Brain microvascular endothelial cell (primary cell): Measurements from ENCODE around the gene RCBTB1.

Source experiments
- DNase-seq: peaks from one replicate; pipeline ENCODE4 v3.0.0-alpha.2; 2020
- H3K27ac ChIP-seq: fragments of 250-450 bp; sonication (Bioruptor Pico); 2 replicates; pipeline ENCODE4 v1.5.1; 2020; ENCODE audit warnings: mild to moderate bottlenecking, moderate library complexity
- H3K27me3 ChIP-seq: fragments of 250-450 bp; sonication (Bioruptor Pico); replicated peaks from 2 replicates; pipeline ENCODE4 v1.5.1; 2020; ENCODE audit warnings: mild to moderate bottlenecking
- H3K36me3 ChIP-seq: fragments of 250-450 bp; sonication (Bioruptor Pico); replicated peaks from 2 replicates; pipeline ENCODE4 v1.5.1; 2020; ENCODE audit warnings: mild to moderate bottlenecking
- H3K4me3 ChIP-seq: 2 replicates; pipeline ENCODE4 v1.5.1; 2011; ENCODE audit warnings: low read depth, mild to moderate bottlenecking, control low read depth, low read length, moderate library complexity
- in situ Hi-C: cut with HindIII; loops from 2 replicates; pipeline ENCODE4 v1.10.0; 2017; ENCODE audit warnings: low sequenced_read_pairs, low pct_ligation_motif_present
- TF ChIP-seq, protein P1 (sequence below): IDR thresholded peaks from 2 replicates; pipeline ENCODE4 v1.5.1; 2011; ENCODE audit warnings: low read depth, mild to moderate bottlenecking, moderate library complexity, low read length, control low read depth, inconsistent platforms; ENCODE audit errors: missing control alignments

The RCBTB1 gene

DNA sequence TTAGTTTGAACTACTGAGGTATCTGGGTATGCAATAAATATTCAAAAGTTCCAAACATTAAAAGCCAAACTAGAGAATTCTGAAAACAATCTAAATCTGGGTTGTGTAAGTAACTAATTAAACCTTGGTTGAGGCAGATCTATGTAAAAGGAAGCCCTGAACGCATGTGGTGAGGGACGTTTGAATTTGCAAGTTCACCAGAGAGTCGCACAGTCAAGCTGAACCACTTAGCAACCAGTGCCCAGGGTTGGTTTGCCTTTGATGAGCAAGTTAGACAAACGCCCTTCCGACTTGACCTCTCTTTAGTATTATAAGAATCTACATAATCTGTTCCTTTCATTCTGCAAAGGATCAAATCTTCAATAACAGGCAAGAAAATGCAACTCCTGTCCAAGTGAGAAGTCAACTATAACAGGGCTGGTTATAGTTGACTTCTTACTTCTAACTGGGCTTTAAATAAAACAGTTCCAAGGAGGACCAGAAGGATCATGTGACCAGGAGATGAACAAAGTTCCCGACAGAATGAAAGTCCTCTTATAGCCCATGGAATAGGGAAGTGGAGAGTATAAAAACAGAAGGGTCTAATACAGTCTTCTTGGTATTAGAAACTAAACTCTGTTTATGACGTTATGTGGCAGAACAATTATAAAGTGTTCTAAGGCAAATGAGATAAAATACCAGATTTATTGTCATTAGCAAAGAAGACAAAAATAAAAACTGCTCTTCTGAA lies 49.0 kb downstream of the RCBTB1 start:
- Histone ChIP-seq H3K36me3 (peaks cover 3% of the 10 kb centered on the region), H3K4me3 (no peak overlapping the region), H3K27ac (no peak overlapping the region), H3K27me3 (no peaks in the 10 kb centered on the region)
- in situ Hi-C loops, result no loop called here
- TF ChIP-seq, protein P1, sequence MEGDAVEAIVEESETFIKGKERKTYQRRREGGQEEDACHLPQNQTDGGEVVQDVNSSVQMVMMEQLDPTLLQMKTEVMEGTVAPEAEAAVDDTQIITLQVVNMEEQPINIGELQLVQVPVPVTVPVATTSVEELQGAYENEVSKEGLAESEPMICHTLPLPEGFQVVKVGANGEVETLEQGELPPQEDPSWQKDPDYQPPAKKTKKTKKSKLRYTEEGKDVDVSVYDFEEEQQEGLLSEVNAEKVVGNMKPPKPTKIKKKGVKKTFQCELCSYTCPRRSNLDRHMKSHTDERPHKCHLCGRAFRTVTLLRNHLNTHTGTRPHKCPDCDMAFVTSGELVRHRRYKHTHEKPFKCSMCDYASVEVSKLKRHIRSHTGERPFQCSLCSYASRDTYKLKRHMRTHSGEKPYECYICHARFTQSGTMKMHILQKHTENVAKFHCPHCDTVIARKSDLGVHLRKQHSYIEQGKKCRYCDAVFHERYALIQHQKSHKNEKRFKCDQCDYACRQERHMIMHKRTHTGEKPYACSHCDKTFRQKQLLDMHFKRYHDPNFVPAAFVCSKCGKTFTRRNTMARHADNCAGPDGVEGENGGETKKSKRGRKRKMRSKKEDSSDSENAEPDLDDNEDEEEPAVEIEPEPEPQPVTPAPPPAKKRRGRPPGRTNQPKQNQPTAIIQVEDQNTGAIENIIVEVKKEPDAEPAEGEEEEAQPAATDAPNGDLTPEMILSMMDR, result no peak
- DNase-seq, result no peak

DNA sequence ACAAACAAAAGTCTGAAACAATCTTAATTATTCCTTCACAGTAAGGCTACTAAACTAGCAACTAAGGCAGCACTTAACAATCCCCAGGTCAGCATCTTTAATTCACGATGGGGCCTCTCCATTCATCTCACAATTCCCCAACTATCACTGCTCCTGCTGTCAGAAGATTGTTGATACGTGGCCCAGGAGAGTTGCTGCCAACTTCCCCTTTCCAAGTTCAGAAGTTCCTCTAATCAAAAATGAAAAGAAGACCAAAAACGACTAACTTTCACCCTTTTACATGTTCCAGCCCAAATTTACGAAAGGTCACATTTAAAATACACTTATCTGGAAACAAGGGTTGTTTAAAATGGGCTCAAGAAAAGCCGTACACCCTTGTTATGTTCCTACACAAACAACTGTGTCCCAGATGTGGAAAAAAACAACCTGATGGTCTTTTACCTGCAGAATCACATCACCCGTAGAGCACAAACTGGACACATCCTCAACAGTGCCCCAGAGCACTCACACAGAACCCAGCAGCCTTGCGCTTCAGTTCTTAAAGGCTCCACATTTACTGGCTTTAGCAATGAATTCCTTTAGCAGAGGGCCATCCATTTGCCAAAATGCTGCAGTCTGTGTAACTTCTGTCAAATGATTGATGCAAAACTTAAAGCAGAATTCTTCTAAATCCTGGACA lies 51.6 kb downstream of the RCBTB1 start:
- no peak for DNase-seq
- H3K36me3 ChIP-seq, result no peaks in the 10 kb centered on the region
- no peak overlapping the region for H3K4me3 ChIP-seq
- no peak overlapping the region for H3K27ac ChIP-seq
- in situ Hi-C loops, result no loop called here
- TF ChIP-seq, protein P1, result no peak
- no peaks in the 10 kb centered on the region for H3K27me3 ChIP-seq

DNA sequence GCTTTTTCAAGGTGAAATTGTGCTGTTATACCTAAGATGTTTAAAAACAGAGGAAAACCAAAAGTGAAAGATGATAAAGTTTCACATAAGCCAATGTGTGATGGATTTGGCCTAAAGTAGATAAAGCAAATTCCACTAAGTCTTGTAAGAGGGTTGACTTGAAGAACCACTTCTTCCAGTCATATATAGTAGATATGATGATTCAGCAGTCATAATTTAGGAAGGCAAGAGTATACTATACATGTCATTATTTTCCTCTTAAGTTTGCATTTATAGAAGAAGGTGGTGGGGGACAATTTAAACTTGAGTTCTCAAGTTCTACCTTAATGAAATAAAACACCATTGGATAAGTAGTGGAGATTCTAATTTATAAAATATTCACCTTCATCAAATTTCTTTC lies 52.3 kb downstream of the RCBTB1 start:
- no peaks in the 10 kb centered on the region for H3K36me3 ChIP-seq
- in situ Hi-C loops, result no loop called here
- no peak for DNase-seq

DNA sequence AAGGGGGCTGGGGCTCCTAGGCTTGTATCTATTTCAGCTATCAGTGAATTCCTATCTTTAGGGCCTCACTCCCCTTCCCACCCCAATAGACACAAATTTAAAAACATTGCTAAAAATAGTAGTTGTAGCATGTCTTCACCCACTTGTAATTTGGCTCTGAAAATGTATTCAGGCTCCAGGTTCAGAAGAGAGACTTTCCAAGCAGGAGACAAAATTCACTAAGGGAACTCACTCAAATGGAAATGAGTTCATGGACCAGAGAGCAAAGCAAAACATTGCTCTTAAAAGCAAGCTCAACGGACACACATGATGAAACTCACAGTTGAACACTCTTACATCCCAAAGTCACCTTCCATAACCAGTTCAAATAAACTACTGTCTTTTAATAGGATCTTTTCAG lies 52.8 kb downstream of the RCBTB1 start:
- Histone ChIP-seq H3K36me3 (no peaks in the 10 kb centered on the region), H3K4me3 (no peak overlapping the region), H3K27me3 (no peaks in the 10 kb centered on the region), H3K27ac (no peak overlapping the region)
- no peak for DNase-seq
- TF ChIP-seq, protein P1, result no peak
- in situ Hi-C loops, result no loop called here

More for the DNA sequence above, 52.3 kb downstream of the RCBTB1 start:
- H3K27me3 ChIP-seq, result no peaks in the 10 kb centered on the region
- no peak overlapping the region for H3K27ac ChIP-seq
- TF ChIP-seq, protein P1, result no peak
- no peak overlapping the region for H3K4me3 ChIP-seq

DNA sequence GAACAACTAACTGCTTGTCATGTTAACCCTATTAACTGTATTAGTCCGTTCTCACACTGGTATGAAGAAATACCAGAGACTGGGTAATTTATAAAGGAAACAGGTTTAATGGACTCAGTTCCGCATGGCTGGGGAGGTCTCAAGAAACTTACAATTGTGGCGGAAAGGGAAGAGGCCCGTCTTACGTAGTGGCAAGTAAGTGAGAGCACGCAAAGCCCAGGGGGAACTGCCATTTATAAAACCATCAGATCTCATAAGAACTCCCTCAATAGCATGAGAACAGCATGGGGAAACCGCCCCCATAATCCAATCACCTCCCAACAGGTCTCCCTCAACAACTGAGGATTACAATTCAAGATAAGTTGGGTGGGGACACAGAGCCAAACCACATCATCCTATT lies 54.9 kb downstream of the RCBTB1 start:
- in situ Hi-C loops, result no loop called here
- no peaks in the 10 kb centered on the region for H3K27me3 ChIP-seq
- H3K36me3 ChIP-seq, result no peaks in the 10 kb centered on the region
- no peak overlapping the region for H3K27ac ChIP-seq
- DNase-seq, result no peak
- H3K4me3 ChIP-seq, result no peak overlapping the region
- TF ChIP-seq, protein P1, result no peak
